HCT116 (cell line): Measurements from ENCODE around the gene GBX1. TPM values are rescaled to one million over a fixed set of nuclear protein-coding genes. Genes with fewer than 3 reads are reported as not detected.

ENCODE experiments used
- ATAC-seq: fragments of 200-7000 bp; cut with Tn5 transposase; 2 replicates; pipeline ENCODE4 v1.9.1; 2020; ENCODE audit warnings: mild to moderate bottlenecking, moderate library complexity
- BruUV-seq: library from RNA; stranded (reverse); fragments of 400-500 nt; replicated peaks from 2 replicates; lab custom pipeline; 2021; lab: Mats Ljungman, UMichigan
- CTCF ChIA-PET: fragments of 300-600 bp; sonication (Branson Sonifier 250); formaldehyde crosslinking; loops from one replicate; lab custom pipeline; 2021; ENCODE audit warnings: antibody characterized with exemption; lab: Charles Lee
- POLR2A ChIA-PET: fragments of 300-600, 350-600 bp; sonication (Branson Sonifier 250); formaldehyde crosslinking; loops from one replicate; lab custom pipeline; 2021; ENCODE audit warnings: antibody characterized with exemption; lab: Charles Lee
- RAD21 ChIA-PET, 2 experiments: fragments of 300-600 bp; sonication (Branson Sonifier 250); formaldehyde crosslinking; loops; one replicate each; lab custom pipeline; 2023; ENCODE audit warnings: low total read pairs in 2 of 2; ENCODE audit not compliant: uncharacterized antibody in 2 of 2, unreplicated experiment in 2 of 2, low non-redundant PET in 1 of 2; lab: Charles Lee
- DNase-seq: peaks from one replicate; pipeline ENCODE4 v3.0.0-alpha.2; 2010; ENCODE audit warnings: low read depth, low spot score
- H2AFZ ChIP-seq: fragments of 200-600 bp; shearing (Covaris generic), sonication (generic); 2 replicates; pipeline ENCODE4 v1.6.1; 2017; ENCODE audit warnings: low read depth, mixed run types, mixed read lengths, antibody characterized with exemption, low read length; ENCODE audit not compliant: poor library complexity, severe bottlenecking
- H3K27ac ChIP-seq: 2 replicates; pipeline ENCODE4 v1.5.1; 2012; ENCODE audit warnings: low read depth, low read length
- H3K27me3 ChIP-seq: fragments of 200-600 bp; sonication (generic); 2 replicates; pipeline ENCODE4 v1.6.1; 2016; ENCODE audit warnings: mixed run types, low read length, mixed read lengths; ENCODE audit not compliant: insufficient read depth
- H3K36me3 ChIP-seq, 2 experiments: fragments of 200-500 bp in 1 of 2; fragments of 200-600 bp in 1 of 2; sonication (Bioruptor generic) in 1 of 2; sonication (generic) in 1 of 2; 2 replicates each; pipeline versions ENCODE4 v1.5.1 to v1.6.1; 2014 to 2016; ENCODE audit warnings: low read length in 2 of 2, inconsistent platforms in 1 of 2, mixed read lengths in 1 of 2, mixed run types in 1 of 2; ENCODE audit not compliant: insufficient read depth in 2 of 2, control insufficient read depth in 1 of 2
- H3K4me1 ChIP-seq, 2 experiments: fragments of 200-600 bp in 1 of 2; sonication (generic) in 1 of 2; 2 replicates each; pipeline versions ENCODE4 v1.5.1 to v1.6.1; 2012 to 2017; ENCODE audit warnings: low read length in 2 of 2, inconsistent platforms in 1 of 2, mild to moderate bottlenecking in 1 of 2, mixed read lengths in 1 of 2, mixed run types in 1 of 2, moderate library complexity in 1 of 2; ENCODE audit not compliant: insufficient read depth in 2 of 2, control insufficient read depth in 1 of 2
- H3K4me2 ChIP-seq: fragments of 200-600 bp; sonication (generic); 2 replicates; pipeline ENCODE4 v1.6.1; 2017; ENCODE audit warnings: mixed run types, low read length, mixed read lengths
- H3K4me3 ChIP-seq, 2 experiments: fragments of 200-600 bp in 1 of 2; sonication (generic) in 1 of 2; replicated peaks in 1 of 2; 2 replicates each; pipeline ENCODE4 v1.5.1; 2011 to 2016; ENCODE audit warnings: low read length in 2 of 2, control low read depth in 1 of 2, low read depth in 1 of 2, mild to moderate bottlenecking in 1 of 2, mixed read lengths in 1 of 2, mixed run types in 1 of 2
- H3K79me2 ChIP-seq: fragments of 200-600 bp; sonication (generic); 2 replicates; pipeline ENCODE4 v1.6.1; 2017; ENCODE audit warnings: mild to moderate bottlenecking, mixed run types, low read length, moderate library complexity, mixed read lengths; ENCODE audit not compliant: insufficient read depth
- H3K9ac ChIP-seq: fragments of 200-600 bp; sonication (generic); 2 replicates; pipeline ENCODE4 v1.6.1; 2016; ENCODE audit warnings: low read length, mixed read lengths
- H3K9me2 ChIP-seq: fragments of 200-600 bp; sonication (generic), shearing (Covaris generic); 2 replicates; pipeline ENCODE4 v1.6.1; 2017; ENCODE audit warnings: mixed run types, mild to moderate bottlenecking, moderate library complexity; ENCODE audit not compliant: insufficient read depth
- H3K9me3 ChIP-seq, 2 experiments: fragments of 200-500 bp in 1 of 2; fragments of 200-600 bp in 1 of 2; sonication (Bioruptor generic) in 1 of 2; sonication (generic) in 1 of 2; 2 replicates each; pipeline ENCODE4 v1.6.1; 2014 to 2017; ENCODE audit warnings: low read length in 2 of 2, mixed read lengths in 2 of 2, inconsistent platforms in 1 of 2, low read depth in 1 of 2, mild to moderate bottlenecking in 1 of 2, mixed run types in 1 of 2, moderate library complexity in 1 of 2; ENCODE audit not compliant: control insufficient read depth in 1 of 2, insufficient read depth in 1 of 2
- H4K20me1 ChIP-seq: fragments of 200-600 bp; sonication (generic), shearing (Covaris generic); 2 replicates; pipeline ENCODE4 v1.6.1; 2017; ENCODE audit warnings: mixed run types, mild to moderate bottlenecking, moderate library complexity; ENCODE audit not compliant: insufficient read depth
- CBX3 ChIP-seq: IDR thresholded peaks from 2 replicates; pipeline ENCODE4 v1.6.1; 2012; ENCODE audit warnings: low read depth
- CEBPB ChIP-seq: IDR thresholded peaks from 2 replicates; pipeline ENCODE4 v1.6.1; 2012; ENCODE audit warnings: low read depth
- POLR2A ChIP-seq: IDR thresholded peaks from 2 replicates; pipeline ENCODE4 v1.7.0; 2011; ENCODE audit warnings: borderline replicate concordance; ENCODE audit not compliant: insufficient read depth, insufficient read length; ENCODE audit errors: extremely low read depth
- RAD21 ChIP-seq: IDR thresholded peaks from 2 replicates; pipeline ENCODE4 v1.6.1; 2012; ENCODE audit warnings: low read depth, mild to moderate bottlenecking
- SIN3A ChIP-seq: IDR thresholded peaks from 2 replicates; pipeline ENCODE4 v1.6.1; 2012; ENCODE audit warnings: low read depth
- intact Hi-C: fragments of 100-400 bp; cut with micrococcal nuclease; formaldehyde crosslinking; loops from 2 replicates; pipeline ENCODE4 v1.10.0; 2022
- total RNA-seq: library from RNA; stranded (reverse); gene quantifications from one replicate; pipeline ENCODE4 v1.2.1, GENCODE V29; 2021; ENCODE audit not compliant: unreplicated experiment
- TF ChIP-seq, protein P1 (sequence below): IDR thresholded peaks from 2 replicates; pipeline ENCODE4 v1.6.1; 2012; ENCODE audit warnings: low read depth
- TF ChIP-seq, protein P2 (sequence below): IDR thresholded peaks from 2 replicates; pipeline ENCODE4 v1.6.1; 2012

GBX1 gene
- total RNA-seq, 1 experiment from 2014 or later, result 0.86 TPM

DNA sequence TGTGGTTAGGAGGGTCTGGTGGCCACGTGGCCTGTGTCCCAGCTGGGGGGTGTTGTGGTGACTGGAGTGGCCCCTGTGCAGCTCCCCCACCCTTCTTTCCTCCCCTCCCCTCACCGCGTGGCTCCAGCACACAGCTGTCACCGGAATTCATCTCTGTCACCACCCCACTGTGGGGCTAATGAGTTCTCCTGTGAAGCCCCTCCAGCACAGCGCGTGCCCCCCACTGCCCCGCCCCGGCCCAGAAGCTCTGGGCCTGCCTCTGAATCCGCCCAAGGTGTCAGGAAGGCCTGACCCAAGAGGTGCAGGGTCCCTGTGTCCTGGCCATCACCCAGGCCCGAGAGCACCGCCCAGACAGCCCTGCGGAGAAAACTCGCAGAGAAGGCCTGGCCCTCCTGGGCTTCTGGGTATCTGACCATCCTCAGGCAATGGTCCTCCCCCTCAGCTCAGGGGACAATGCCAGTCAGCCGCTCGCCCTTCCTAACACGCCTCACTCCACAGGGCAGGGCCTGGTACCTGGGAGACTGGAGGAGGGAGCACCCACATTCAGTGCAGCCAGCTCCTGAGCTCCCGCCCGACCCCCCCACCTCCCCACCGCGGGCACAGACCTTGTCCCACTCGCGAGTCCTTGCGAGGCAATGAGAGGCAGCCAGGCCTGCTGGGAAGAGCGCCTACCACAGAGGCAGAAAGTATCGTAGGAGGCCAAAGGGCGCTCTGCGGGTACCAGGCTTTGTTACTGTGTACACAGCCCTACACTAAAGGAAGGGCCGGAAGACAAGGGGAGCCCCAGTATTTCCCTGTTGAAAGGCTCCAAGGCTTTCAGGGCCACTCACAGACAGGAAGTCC is 38.2 kb downstream of the GBX1 start (continued):
- TF ChIP-seq, protein P1, sequence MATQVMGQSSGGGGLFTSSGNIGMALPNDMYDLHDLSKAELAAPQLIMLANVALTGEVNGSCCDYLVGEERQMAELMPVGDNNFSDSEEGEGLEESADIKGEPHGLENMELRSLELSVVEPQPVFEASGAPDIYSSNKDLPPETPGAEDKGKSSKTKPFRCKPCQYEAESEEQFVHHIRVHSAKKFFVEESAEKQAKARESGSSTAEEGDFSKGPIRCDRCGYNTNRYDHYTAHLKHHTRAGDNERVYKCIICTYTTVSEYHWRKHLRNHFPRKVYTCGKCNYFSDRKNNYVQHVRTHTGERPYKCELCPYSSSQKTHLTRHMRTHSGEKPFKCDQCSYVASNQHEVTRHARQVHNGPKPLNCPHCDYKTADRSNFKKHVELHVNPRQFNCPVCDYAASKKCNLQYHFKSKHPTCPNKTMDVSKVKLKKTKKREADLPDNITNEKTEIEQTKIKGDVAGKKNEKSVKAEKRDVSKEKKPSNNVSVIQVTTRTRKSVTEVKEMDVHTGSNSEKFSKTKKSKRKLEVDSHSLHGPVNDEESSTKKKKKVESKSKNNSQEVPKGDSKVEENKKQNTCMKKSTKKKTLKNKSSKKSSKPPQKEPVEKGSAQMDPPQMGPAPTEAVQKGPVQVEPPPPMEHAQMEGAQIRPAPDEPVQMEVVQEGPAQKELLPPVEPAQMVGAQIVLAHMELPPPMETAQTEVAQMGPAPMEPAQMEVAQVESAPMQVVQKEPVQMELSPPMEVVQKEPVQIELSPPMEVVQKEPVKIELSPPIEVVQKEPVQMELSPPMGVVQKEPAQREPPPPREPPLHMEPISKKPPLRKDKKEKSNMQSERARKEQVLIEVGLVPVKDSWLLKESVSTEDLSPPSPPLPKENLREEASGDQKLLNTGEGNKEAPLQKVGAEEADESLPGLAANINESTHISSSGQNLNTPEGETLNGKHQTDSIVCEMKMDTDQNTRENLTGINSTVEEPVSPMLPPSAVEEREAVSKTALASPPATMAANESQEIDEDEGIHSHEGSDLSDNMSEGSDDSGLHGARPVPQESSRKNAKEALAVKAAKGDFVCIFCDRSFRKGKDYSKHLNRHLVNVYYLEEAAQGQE, result no peak
- no peak for TF ChIP-seq POLR2A
- TF ChIP-seq, protein P2, sequence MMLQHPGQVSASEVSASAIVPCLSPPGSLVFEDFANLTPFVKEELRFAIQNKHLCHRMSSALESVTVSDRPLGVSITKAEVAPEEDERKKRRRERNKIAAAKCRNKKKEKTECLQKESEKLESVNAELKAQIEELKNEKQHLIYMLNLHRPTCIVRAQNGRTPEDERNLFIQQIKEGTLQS, result no peak
- TF ChIP-seq CBX3, result no peak
- TF ChIP-seq SIN3A, result no peak
- no peak for TF ChIP-seq RAD21
- TF ChIP-seq, all 23 proteins: peak for 0

DNA sequence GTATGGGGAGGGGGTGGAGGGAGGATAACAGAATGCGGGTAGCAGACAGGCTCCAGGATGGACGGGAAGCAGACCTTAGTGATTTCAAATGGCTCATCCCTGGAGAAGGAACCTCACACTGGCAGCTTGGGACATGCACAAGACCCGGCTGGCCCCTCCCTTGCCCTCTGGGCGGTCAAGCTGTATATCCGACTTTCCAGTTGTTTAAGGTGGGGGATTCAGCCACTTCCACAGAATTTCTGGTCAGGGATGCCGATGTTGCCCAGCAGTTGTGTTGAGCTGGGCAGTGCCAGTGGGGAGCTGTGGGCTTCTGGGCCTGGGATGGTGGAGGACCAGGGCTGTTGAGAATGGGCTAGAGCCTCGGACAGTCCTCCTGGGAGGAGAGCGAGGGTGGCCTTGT is 38.8 kb downstream of the GBX1 start:
- no peak overlapping the region for H3K27ac ChIP-seq
- no peaks in the 10 kb centered on the region for H3K27me3 ChIP-seq
- intact Hi-C loops, result loop anchor here (10.0 kb wide), 1 partner anchor 116 kb away; the partner anchor contains the start of gene SMARCD3
- H2AFZ ChIP-seq, result no peak overlapping the region
- TF ChIP-seq CBX3 (no peak), CEBPB (no peak), POLR2A (no peak), RAD21 (no peak)
- TF ChIP-seq, protein P2, result no peak
- POLR2A ChIA-PET, result no interaction called here
- H3K4me1 ChIP-seq, result peaks cover 0 to 4% of the 10 kb centered on the region in 2 experiments; a peak in 1 of 4 replicates
- H3K9ac ChIP-seq, result no peak overlapping the region
- H3K4me2 ChIP-seq, result no peak overlapping the region
- no peaks in the 10 kb centered on the region for H3K9me2 ChIP-seq
- H3K4me3 ChIP-seq, result no peak overlapping the region
- H3K9me3 ChIP-seq, result no peaks in the 10 kb centered on the region
- H3K79me2 ChIP-seq, result peaks cover 6% of the 10 kb centered on the region; the same call in 1 of the 2 replicates
- peaks cover 18 to 24% of the 10 kb centered on the region in 2 experiments; a peak in 3 of 4 replicates for H3K36me3 ChIP-seq
- DNase-seq, result no peak
- H4K20me1 ChIP-seq, result no peaks in the 10 kb centered on the region
- no TSS peak for BruUV-seq
- RAD21 ChIA-PET, result no interaction called here
- CTCF ChIA-PET, result no interaction called here
- ATAC-seq, result no peak
